Tibial nerve (tissue), 4 donors: ENCODE data around the gene GALNT14. TPM values are rescaled to one million over a fixed set of nuclear protein-coding genes. Genes with fewer than 3 reads are reported as not detected.

Source experiments
- DNase-seq, 2 donors: peaks; one replicate each; pipeline ENCODE4 v3.0.0-alpha.2; 2019; ENCODE audit warnings: low spot score in 2 of 2
- H3K27ac ChIP-seq, 4 donors: fragments of 200-600 bp; sonication (generic) in 3 of 4; one replicate each; pipeline ENCODE4 v1.5.1; 2017 to 2019; ENCODE audit warnings: mild to moderate bottlenecking in 1 of 4
- H3K27me3 ChIP-seq, 2 donors: fragments of 200-600 bp; sonication (generic) in 1 of 2; one replicate each; pipeline versions ENCODE4 v1.5.1 to v1.6.0; 2017 to 2019
- H3K36me3 ChIP-seq, 3 donors: fragments of 200-600 bp; sonication (generic); one replicate each; pipeline ENCODE4 v1.5.1; 2018 to 2019
- H3K4me1 ChIP-seq, 4 donors: fragments of 200-600 bp; sonication (generic) in 3 of 4; one replicate each; pipeline ENCODE4 v1.5.1; 2017 to 2019
- H3K4me3 ChIP-seq, 4 donors: fragments of 200-600 bp; sonication (generic) in 3 of 4; one replicate each; pipeline ENCODE4 v1.5.1; 2017 to 2019; ENCODE audit warnings: mild to moderate bottlenecking in 1 of 4, moderate library complexity in 1 of 4
- H3K9me3 ChIP-seq, 4 donors: fragments of 200-600 bp; sonication (generic) in 3 of 4; one replicate each; pipeline ENCODE4 v1.5.1; 2017 to 2019
- EP300 ChIP-seq, 2 donors: sonication (generic); formaldehyde crosslinking; IDR thresholded peaks; one replicate each; pipeline ENCODE4 v1.6.1; 2017; ENCODE audit warnings: antibody characterized with exemption in 2 of 2, mild to moderate bottlenecking in 1 of 2
- POLR2A ChIP-seq, 2 donors: fragments of 450-650 bp; IDR thresholded peaks; one replicate each; pipeline ENCODE4 v1.6.1; 2017; ENCODE audit warnings: antibody characterized with exemption in 2 of 2, mild to moderate bottlenecking in 2 of 2, moderate library complexity in 2 of 2
- WGBS, 2 donors: methylation state at CpG; one replicate each; pipeline ENCODE4 v1.1.5; 2018; 5-methylcytosine and 5-hydroxymethylcytosine counted together
- total RNA-seq, 4 donors: library from RNA; depleted of rRNA; stranded (reverse); fragments of >200 nt; gene quantifications; one replicate each; pipeline ENCODE4 v1.1.0, GENCODE V29; 2016
- TF ChIP-seq, protein P1 (sequence below), 5 experiments: fragments of 200-600 bp in 3 of 5; fragments of 450-650 bp in 2 of 5; sonication (generic) in 3 of 5; IDR thresholded peaks; one replicate each; pipeline ENCODE4 v1.5.1; 2016 to 2019; ENCODE audit warnings: antibody characterized with exemption in 5 of 5, mild to moderate bottlenecking in 3 of 5, moderate library complexity in 2 of 5

GALNT14 gene
- total RNA-seq, 4 donors from 2014 or later = 0.21 to 4.2 (median 0.78) TPM; not detected in 1

DNA sequence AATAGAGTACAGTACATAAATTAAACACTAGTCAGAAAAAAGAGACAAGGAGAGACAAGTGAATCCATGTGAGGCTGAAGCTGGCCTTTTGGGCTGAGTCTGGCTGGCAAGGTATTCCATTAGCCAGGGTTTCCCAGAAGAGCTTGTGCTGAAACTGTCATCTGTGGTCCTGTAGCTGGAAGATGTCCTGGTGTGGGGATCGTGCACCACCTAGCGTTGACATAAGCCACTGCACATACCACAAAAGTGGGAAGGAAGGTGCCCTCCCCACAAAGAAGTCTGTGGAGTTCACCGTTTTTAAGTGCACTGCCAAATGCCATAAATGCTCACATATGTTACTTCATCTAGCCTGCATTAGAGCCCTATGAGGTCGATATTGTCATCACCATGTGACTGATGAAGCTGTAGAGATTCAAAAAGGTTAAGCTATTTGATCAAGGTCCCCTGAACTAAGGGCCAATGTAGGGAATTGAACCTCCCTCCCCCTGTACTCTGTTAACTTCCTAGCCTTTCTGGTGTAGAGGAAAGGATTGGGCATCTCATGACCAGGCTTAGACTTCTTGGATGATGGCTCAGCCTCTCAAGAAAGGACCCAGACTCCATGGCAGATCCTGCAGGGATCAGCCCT is 31.9 kb upstream of the GALNT14 start:
- H3K4me1 ChIP-seq = no peaks in the 10 kb centered on the region
- H3K9me3 ChIP-seq = no peaks in the 10 kb centered on the region
- 0% methylated on average over 4 of the region's 4 CpGs for WGBS, 2 donors
- H3K36me3 ChIP-seq = no peaks in the 10 kb centered on the region
- no peaks in the 10 kb centered on the region for H3K27me3 ChIP-seq
- TF ChIP-seq POLR2A (IDR thresholded peaks at IDR 0.05) (no peak), EP300 (IDR thresholded peaks at IDR 0.05) (no peak)
- TF ChIP-seq, protein P1, sequence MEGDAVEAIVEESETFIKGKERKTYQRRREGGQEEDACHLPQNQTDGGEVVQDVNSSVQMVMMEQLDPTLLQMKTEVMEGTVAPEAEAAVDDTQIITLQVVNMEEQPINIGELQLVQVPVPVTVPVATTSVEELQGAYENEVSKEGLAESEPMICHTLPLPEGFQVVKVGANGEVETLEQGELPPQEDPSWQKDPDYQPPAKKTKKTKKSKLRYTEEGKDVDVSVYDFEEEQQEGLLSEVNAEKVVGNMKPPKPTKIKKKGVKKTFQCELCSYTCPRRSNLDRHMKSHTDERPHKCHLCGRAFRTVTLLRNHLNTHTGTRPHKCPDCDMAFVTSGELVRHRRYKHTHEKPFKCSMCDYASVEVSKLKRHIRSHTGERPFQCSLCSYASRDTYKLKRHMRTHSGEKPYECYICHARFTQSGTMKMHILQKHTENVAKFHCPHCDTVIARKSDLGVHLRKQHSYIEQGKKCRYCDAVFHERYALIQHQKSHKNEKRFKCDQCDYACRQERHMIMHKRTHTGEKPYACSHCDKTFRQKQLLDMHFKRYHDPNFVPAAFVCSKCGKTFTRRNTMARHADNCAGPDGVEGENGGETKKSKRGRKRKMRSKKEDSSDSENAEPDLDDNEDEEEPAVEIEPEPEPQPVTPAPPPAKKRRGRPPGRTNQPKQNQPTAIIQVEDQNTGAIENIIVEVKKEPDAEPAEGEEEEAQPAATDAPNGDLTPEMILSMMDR (IDR thresholded peaks at IDR 0.05) = peak; percentile 72 to 81 (median 80)
- no peak overlapping the region for H3K27ac ChIP-seq
- peak; percentile 19 to 53 for DNase-seq
- no peak overlapping the region for H3K4me3 ChIP-seq

DNA sequence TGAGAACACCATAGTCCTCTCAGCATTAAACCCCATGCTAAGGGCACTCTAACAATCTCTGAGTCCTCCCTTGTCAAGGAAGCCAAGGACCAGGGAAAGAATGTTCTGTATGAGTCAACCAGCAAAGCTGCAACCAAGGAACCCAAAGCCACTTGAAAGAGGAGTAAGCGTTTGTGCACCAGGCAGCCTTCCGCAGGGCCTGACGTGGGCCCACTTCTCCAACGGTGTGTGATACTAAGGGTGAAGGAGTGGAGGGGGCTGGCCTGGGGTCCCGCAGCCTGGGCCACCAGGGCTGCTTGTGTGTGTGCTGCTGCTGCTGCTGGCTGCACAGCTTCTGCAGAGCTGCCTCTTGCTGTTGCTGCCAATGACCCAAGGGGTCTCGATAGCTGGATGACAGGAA is 30.1 kb upstream of the GALNT14 start:
- TF ChIP-seq POLR2A (IDR thresholded peaks at IDR 0.05) = no peak
- TF ChIP-seq, protein P1 (IDR thresholded peaks at IDR 0.05) = no peak
- no peak for TF ChIP-seq EP300 (IDR thresholded peaks at IDR 0.05)
- WGBS, 2 donors = 91 to 97% methylated on average over 5 to 6 of the region's 6 CpGs

GRCh38 chr2:31166925-31167324 is 28.7 kb upstream of the GALNT14 start:
- DNase-seq = no peak
- H3K27ac ChIP-seq = no peak overlapping the region
- 61 to 80% methylated on average over 1 of the region's 1 CpG for WGBS, 2 donors
- no peak overlapping the region for H3K4me3 ChIP-seq
- TF ChIP-seq EP300 (IDR thresholded peaks at IDR 0.05) = no peak
- TF ChIP-seq, protein P1 (IDR thresholded peaks at IDR 0.05) = no peak
- no peaks in the 10 kb centered on the region for H3K36me3 ChIP-seq
- no peaks in the 10 kb centered on the region for H3K4me1 ChIP-seq
- H3K27me3 ChIP-seq = no peaks in the 10 kb centered on the region
- H3K9me3 ChIP-seq = no peaks in the 10 kb centered on the region

More for the DNA sequence above, 30.1 kb upstream of the GALNT14 start:
- DNase-seq = no peak
- Histone ChIP-seq H3K27ac (no peak overlapping the region), H3K4me1 (no peaks in the 10 kb centered on the region), H3K4me3 (no peak overlapping the region), H3K36me3 (no peaks in the 10 kb centered on the region), H3K9me3 (no peaks in the 10 kb centered on the region), H3K27me3 (no peaks in the 10 kb centered on the region)

DNA sequence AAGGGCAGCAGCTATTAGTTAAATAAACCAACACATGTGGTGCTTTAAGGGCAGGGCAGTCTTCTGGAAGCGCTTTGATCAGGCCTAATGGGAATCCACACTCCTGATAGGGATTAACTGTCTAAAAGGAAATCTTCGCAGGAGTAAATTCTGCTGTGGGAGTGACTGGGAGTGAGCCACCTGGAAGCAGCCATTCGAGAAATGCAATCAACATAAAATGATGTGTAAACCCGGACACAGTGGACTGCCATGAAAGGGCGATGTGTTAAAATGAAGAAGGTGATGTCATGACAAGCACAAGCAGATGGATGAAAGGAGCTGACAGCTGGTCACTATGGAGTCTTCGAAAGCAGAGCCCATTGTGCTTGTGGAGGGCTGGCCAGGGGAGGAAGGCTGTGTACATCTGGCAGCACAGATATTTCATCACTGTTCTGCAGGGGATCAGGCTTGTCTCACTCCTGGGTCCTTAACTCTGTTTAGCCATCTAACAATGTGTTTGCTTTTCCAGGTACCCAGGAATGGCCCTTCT is 24.8 kb upstream of the GALNT14 start:
- H3K27me3 ChIP-seq = no peaks in the 10 kb centered on the region
- no peaks in the 10 kb centered on the region for H3K4me1 ChIP-seq
- WGBS, 2 donors = 56 to 64% methylated on average over 6 of the region's 6 CpGs
- no peak for TF ChIP-seq POLR2A (IDR thresholded peaks at IDR 0.05)
- no peak for TF ChIP-seq EP300 (IDR thresholded peaks at IDR 0.05)
- TF ChIP-seq, protein P1 (IDR thresholded peaks at IDR 0.05) = no peak
- H3K27ac ChIP-seq = no peak overlapping the region
- no peak overlapping the region for H3K4me3 ChIP-seq
- H3K36me3 ChIP-seq = no peaks in the 10 kb centered on the region
- H3K9me3 ChIP-seq = no peaks in the 10 kb centered on the region
- no peak for DNase-seq

GRCh38 chr2:31161637-31162036 is 23.4 kb upstream of the GALNT14 start:
- Histone ChIP-seq H3K9me3 (no peaks in the 10 kb centered on the region), H3K27me3 (no peaks in the 10 kb centered on the region), H3K36me3 (no peaks in the 10 kb centered on the region), H3K27ac (no peak overlapping the region), H3K4me1 (no peaks in the 10 kb centered on the region), H3K4me3 (no peak overlapping the region)
- TF ChIP-seq EP300 (IDR thresholded peaks at IDR 0.05) (no peak), POLR2A (IDR thresholded peaks at IDR 0.05) (no peak)
- TF ChIP-seq, protein P1 (IDR thresholded peaks at IDR 0.05) = no peak
- 80 to 91% methylated on average over 6 of the region's 6 CpGs for WGBS, 2 donors
- DNase-seq = no peak
